ENCODE results near the gene EWSR1.

DNA sequence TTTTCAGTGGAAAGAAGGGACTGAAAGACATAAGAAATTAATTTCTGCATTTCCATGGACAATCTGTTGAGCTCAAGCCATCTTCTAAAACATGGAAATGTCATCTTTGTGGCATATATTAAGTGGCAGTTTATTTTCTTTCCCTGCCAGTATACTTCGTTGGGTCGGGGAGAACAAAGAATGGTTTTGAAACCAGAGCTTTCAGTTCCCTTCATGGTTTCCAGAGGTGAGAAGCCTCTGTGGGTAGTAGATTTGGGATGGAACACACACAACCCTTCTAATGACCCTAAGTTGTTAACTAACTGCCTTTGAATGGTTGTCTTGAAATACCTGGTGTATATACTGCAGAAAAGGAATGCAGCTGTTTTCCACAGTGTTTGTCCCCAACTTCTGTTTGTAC is 20.8 kb downstream of the EWSR1 start:
- TF ChIP-seq, protein P1, sequence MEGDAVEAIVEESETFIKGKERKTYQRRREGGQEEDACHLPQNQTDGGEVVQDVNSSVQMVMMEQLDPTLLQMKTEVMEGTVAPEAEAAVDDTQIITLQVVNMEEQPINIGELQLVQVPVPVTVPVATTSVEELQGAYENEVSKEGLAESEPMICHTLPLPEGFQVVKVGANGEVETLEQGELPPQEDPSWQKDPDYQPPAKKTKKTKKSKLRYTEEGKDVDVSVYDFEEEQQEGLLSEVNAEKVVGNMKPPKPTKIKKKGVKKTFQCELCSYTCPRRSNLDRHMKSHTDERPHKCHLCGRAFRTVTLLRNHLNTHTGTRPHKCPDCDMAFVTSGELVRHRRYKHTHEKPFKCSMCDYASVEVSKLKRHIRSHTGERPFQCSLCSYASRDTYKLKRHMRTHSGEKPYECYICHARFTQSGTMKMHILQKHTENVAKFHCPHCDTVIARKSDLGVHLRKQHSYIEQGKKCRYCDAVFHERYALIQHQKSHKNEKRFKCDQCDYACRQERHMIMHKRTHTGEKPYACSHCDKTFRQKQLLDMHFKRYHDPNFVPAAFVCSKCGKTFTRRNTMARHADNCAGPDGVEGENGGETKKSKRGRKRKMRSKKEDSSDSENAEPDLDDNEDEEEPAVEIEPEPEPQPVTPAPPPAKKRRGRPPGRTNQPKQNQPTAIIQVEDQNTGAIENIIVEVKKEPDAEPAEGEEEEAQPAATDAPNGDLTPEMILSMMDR (IDR thresholded peaks at IDR 0.05; ENCODE audit: low read depth, low read length, poor library complexity, severe bottlenecking), result no peak
- TF ChIP-seq EZH2phosphoT487 (IDR thresholded peaks at IDR 0.05; ENCODE audit: borderline replicate concordance, low read length), result no peak
